GM19397 (cell line): Measurements from ENCODE around the gene IQCK.

ENCODE experiments used
- ATAC-seq: cut with Tn5 transposase; IDR thresholded peaks from one replicate; pipeline ENCODE4 v1.9.1; 2021; ENCODE audit warnings: mild to moderate bottlenecking, moderate library complexity; ENCODE audit not compliant: unreplicated experiment

The IQCK gene

DNA sequence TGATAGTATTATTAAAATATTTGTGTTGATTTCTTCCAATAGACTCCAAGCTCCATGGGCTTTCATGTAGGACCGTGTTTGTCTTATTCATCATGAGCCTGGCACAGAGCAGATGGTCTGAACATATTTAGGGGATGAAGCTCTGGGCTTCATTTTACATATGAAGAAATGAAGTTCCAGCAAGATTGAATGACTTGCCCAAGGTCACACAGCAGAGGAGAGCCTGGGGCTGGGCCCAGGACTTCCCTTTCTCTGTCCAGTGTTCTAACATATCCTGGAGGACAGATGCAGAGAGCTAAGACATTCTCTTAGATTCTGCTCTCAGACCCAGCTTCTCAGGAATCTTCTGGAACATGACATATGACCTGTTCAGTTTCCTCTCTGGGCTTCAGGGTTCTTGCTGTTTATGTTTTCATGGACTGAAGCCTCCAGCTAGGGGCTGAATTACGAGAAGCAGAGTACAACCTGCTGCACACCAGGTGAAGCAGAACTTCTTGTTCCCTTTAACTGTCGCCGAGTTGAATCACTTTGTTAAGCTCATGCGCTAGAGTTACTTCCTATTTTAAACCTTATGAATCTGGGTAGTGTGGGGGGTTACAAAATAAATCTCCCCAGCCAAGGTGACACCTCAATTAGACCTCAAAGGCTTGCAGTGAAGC is 113.0 kb downstream of the IQCK start:
- no peak for ATAC-seq

DNA sequence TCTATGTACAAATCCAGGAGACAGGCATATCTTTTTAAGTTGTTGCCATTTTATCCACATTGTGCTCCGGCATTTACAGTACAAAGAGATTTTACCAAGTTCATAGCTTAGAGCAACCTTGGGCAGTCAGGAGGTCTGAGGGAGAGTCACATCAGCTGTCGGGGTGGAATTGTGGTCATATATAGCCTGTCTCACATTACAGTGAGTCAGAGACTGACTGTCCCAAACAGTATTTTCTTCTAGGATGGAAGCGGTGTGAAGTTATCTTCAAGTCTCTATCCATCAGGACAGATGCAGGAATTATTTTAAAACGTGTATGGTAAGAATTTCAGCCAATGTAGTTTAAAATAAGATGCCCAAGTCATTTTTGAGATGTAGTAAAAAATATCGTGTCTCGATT is 113.6 kb downstream of the IQCK start:
- no peak for ATAC-seq

DNA sequence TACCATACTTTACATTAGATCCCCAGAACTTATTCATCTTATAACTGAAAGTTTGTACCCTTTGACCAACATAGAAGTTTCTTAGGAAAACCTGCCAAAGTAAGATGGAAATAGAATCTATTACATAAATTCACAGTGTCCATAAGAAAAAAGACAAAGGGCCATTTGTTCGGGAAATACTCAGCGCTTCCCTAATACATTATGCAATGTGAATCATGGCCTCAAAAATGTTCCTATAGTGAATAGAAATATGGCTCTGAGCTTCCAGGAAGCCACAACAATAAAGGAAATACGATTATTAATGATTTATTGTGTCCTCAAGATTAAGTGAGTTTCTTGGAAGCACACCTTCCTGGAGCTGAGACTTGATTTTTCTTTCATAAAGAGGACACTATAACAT is 115.1 kb downstream of the IQCK start:
- no peak for ATAC-seq

DNA sequence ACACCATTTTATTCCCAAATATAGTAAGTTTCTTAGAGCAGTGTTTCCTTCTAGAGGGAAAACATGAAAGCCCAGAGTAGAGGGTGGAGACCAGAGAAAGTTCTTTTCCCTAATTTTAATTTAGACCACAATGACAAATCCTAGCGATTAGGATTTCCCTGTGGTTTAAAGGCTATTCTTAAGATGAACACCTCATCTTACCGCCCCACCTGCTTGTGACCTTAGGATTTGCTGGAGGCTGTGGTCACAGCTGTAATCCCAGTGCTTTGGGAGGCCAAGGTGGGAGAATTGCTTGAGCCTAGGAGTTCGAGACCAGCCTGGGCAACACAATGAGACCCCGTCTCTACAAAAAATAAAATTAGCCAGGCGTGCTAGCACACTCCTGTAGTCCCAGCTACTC is 115.5 kb downstream of the IQCK start:
- ATAC-seq, result no peak

DNA sequence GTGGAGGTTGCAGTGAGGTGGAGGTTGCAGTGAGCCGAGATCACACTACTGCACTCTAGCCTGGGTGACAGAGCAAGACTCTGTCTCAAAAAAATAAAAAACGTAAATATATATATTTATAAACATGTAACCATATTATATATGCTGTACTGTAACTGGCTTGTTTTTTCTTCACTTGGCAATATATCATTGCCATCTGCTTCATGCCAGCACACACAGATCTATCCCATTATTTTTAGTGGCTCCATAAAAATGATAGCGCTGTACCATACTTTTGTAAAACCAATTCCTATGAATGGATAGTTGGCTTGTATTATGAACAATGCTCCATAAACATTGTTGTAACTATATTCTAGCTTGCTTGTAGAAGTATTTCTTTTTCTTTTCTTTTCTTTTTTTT is 117.1 kb downstream of the IQCK start:
- ATAC-seq, result no peak

DNA sequence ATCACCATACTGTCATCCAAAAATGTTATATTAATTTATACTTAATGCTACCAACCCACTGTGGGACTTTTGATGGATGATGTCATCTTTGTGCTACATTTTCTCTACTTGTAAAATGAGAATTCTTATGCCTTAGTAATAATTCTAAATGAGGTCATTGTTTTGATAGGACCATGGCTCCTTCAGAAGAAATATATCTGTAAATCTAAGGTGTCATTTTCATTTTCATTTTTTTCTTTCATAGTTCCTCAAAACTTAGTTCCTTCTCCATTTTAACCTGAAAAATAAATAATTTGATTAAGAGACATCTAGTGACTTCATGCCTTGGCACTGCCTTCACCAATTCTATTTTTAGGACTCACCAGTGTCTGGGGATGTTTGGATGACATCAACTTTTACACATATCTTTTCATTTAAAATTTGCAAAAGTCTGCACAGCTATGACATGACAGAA is 117.9 kb downstream of the IQCK start:
- no peak for ATAC-seq

DNA sequence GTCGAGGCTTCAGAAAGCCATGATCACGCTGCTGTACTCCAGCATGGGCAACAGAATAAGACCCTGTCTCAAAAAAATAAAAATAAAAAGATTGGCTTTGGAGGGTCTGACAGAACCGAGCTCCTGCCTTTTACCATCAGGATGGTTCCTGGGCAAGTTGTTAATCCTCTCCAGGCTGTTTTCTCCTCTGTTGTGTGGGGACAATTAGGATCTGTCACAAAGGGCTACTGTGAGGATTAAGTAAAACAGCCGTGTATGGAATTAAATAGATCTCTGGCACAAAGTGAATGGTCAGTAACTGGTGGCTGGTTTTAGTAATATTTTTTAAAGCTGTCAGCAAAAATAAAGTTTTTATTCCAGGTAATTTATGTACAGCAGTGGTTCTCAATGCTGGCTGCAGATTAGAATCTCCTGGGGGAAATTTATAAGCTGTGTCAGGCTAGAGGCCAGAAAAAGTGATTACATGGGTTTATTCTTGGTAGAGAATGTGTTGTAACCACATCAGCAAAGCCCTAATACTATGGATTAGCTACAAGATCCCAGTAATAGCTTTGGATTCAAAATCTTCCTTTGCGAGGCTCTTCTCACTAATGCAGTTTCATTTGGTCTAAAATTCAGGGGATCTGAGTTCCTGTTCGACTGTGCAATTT is 119.4 kb downstream of the IQCK start:
- no peak for ATAC-seq

DNA sequence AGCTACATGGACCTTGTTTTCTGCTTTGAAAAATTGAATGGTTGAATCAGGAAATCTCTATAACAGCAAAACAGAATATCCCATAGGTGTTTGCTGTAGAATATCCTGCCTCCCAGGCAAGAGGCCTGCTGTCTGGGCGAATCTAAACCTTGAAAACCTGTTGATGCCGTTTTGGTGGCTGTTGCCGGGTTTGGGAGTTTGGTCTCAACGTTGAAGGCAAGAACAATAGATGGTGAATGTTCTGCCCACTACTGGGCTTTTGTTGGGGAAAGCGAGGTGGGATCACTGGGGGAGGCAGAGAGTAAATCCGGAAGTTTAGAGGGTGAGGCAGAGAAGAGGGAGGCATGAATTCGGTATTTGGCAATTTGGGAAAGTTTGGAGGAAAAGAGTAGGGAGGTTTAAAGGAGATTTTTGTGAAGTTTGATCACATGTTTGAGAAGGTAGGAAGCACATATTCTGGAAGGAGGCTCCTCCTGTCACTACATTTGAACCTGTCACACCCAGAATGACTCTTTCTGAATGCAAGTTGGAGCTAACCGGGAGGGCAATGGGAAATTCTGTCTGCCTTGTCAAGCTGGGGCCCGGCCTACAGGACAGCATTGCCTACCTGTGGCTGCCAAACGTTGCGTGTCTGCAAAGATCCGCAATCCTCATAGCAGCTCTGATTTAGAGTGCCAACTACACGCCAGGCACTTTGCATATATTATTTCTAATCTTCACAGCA is 120.1 kb downstream of the IQCK start:
- ATAC-seq, result no peak

DNA sequence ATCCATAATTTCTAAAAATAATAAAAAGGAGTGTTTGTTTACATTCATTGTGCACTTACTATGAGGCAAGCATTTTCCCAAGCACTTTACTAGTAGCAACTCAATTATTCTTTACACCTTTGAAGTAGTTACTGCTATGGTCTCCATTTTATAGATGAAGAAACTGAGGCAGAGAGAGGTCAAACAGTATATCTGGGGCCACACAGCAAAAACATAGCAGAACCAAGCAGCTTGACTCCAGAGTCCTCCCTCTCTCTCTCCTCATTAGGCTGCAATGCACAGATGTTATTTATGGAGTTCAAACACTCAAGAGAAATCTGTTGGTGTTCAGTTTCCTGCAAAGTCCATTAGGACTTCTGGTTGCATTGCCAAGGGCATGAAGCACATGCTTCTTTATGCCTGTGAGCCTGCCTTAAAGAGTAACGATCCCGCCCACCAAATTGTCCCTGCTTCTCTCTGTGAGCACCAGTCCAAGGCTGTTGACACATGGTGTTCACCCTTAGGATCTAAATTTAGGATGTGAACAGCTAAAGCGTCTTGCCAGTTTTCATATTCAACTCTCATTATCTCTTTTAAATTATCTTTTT is 122.5 kb downstream of the IQCK start:
- ATAC-seq, result no peak

DNA sequence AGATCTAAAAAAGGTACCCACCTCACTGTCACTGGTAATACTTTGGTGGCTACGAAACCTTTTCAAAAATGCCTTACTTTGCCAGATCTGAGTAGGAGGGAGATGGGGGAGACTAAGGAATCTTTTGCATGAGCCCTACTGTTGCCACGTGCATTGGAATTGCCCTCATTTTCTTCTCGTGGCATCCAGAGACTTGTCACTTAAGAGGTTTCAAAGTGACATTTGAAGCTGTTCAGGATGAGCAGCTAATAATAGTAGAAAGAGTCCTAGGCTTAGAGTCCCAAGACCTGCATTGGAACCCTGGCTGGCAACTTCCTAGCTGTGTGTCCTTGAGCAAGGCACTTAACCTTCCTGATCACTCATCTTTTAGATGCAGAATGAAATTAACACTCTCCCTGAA is 123.1 kb downstream of the IQCK start:
- no peak for ATAC-seq

DNA sequence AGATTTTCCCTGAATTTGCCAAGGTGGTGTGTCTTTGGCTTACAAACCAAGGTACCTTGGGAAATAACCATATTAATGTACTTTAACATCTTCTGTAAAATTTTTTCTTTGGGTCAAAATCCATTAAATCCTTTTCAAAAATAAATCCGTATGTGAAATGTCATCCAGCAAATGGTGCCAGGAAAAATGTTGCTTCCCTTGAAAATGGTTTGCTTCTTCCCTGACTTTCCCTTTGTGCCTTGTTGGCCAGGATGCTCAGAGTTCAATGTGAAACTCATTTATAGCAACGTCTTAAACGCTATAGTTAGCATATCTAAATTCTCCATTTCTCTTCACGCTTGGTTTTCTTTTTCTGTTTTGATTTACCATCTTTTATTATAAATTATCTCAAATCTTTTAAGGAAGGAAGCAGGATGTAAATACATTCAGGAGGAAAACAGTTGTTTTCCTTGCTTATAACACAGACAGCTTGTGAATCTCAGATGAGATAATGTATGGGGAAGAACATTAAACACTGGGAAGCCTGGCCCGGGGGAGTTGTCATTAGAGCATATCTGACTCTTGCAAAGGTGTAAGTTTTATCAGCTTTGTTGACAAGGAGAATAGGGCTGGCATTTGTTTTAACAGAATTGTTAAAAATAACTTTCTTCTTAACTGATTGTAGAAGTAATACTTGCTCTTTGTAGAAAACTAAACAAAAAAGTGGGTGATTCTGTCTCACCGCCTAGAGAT is 124.5 kb downstream of the IQCK start:
- ATAC-seq, result no peak

DNA sequence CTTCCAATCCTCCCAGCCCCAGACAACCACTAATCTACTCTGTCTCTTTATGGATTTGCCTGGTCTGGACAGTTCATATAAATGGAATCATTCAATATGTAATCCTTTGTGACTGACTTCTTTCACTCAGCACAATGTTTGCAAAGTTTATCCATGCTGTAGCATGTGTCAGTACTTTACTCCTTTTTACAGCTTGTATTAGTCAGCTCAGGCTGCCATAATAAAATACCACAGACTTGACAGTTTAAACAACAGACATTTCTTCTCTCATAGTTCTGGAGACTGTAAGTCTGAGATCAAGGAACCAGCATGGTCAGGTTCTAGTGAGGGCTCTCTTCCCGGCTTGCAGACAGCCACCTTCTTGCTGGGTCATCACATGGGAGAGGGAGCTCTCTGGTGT is 125.3 kb downstream of the IQCK start:
- no peak for ATAC-seq

DNA sequence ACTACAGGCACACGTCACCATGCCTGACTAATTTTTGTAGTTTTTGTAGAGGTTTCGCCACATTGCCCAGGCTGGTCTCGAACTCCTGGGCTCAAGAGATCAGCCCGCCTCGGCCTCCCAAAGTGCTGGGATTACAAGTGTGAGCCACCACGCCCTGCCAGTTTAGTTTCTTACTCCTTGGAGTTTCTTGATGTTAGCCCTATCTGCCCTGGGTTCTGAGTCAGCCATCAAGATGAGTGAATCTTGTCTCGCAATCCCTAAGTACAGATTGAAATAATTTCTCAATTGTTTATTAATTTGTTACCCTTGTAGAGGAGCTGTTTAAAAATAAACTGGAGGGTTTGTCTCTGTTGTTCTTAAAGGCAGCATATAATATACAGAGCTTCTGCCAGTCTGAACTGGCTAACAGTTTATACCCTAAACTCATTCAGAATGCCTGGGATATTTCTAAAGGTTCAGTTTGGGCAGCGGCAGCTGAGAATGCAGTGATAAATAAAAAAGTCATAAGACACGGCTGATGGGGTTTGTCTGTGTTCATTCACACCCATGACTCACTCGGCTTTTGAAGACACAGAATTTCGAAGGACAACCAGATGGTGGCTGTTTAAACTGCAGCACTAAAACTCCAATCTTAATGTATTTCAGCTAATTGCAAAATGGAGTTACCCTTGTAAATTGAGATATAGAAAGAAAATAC is 127.0 kb downstream of the IQCK start:
- ATAC-seq, result no peak

DNA sequence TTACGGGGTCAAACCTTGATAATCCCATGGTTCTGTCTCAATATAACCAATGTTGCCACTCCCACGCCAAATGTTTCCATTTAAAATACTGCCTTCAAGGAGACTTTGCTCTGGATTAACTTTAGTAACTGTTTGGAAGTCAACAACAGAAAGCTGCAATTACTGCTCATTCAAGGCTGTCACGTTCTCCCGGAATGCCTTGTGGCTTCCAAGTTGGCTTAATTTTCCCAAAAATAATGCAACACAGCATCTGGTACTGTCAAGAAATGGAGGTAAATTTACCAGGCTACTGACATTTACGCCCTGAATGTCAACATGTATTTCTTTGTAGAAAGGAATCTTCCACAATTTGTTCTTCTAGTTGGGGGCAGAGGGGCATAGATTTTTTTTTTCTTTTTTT is 128.4 kb downstream of the IQCK start:
- no peak for ATAC-seq

DNA sequence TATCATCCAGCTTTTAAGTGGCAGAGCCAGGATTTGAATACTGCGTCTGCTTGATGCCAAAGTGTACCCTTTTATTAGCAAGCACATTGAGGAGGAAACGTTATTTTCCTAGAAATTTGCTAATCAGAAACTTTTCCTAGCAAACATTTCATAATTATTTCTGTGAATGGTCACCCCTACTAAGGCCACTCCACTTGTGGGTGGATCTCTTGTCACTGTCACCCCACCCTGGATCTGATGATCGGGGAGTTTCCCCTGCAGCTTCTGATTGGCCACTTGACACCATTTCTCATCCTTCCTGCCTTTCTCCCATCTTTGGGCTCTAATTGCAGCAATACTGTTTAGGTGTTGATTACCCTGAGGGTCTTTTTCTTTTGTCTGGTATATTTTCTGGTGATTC is 130.7 kb downstream of the IQCK start:
- ATAC-seq, result no peak

DNA sequence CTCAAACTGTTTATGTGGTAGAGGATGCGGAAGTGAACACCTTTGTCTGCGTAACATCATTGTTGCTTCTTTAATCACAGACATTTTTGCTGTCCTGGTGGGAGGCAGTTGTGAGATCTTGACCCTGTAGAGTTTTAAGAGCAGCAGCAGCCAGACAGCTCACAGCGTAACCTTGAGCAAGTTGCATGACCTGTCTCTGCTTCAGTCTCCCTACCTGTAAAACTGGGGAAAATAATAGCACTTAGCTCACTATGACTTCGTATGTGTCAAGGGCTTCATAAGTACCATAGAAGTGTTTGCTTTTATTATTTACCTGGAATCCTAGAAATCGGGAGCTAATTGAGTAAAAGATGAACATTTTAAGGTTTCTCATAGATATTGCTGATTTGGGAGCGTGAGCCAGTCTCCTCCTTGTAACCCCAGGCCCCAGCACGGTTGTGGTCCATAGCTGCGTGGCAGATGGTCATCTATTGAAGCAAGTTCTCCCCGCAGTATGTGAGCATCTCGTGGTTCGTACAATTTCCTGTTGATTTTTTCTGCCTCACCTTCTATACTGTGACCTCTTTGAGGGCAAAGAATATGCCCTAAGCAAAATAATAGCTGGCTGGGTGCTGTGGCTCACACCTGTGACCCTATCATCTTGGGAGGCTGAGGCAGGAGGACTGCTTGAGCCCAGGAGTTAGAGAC is 132.2 kb downstream of the IQCK start:
- no peak for ATAC-seq

DNA sequence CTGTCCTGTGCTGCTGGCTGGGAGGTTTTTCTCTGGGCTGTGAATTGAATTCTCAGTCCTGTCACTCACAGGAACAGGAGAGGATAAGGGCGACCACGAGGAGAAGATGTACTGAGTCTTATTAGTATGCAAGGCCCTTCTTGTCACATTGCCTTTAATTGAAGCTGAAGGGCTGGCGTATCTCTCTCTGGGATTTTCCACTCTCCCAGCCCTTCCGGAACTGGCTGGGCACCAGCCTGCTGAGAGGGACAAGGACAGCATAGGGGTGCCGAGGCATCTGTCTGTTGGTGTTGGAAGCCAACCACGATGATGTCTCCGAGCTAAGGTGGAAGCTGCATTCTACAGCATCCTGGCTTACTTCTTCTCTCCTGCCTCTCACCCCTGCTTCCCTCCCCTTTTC is 133.4 kb downstream of the IQCK start:
- no peak for ATAC-seq

DNA sequence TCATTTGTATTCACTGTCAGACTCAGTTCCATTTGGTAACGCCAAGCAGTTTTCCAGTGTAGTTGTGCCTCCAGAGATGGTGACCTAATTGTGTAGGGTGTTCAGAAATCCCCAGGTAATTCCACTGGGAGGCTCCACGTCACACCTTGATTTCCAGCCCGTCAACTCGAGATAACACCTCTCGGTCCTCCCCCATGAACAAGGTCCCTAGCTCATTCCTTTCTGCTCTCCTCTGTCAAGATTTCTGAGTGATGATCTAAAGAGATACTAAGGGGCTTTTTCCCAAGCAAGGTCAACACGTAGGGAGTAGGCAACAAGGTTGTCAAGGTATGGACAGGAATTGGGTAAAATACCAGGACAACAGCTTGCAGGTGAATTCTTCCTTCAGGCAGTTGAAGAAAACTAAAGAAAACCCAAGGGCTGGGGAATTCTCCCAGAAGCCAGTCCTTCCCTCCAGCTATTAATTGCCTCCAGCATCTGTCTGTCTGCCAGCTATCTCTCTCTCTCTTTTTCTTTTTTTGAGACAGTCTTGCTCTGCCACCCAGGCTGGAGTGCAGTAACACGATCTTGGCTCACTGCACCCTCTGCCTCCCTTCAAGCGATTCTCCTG is 135.2 kb downstream of the IQCK start:
- no peak for ATAC-seq

DNA sequence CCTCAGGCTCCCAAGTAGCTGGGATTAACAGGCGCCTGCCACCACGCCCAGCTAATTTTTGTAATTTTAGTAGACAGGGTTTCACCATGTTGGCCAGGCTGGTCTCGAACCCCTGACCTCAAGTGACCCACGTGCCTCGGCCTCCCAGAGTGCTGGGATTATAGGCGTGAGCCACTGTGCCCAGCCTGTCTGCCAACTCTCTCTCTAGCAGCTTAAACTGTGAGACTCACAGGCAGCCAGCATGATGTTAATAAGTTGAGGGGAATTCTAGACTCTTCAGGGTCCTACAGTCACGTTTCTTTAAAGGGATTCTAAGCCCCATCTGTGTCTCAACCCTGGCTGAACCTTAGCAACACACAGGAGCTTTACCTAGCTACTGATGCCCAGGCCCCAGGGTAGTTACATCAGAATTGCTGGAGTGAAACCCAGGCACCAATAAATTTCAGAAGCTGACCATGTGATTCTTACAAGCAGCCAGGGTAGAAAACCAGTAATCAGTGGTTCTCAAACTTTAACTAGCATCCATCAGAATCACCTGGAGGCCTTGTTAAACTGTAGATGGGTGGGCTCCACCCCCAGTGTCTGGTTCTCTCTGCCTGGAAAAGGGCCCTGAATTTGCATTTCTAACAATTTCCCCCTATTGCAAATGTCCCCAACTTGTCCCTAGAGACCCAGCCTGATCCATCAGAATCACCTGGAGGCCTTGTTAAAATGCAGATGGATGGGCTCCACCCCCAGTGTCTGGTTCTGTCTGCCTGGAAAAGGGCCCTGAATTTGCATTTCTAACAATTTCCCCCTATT is 135.9 kb downstream of the IQCK start:
- ATAC-seq, result no peak
